MCF 10A (cell line): Measurements from ENCODE around the gene PTMS. TPM values are rescaled to one million over a fixed set of nuclear protein-coding genes. Genes with fewer than 3 reads are reported as not detected.

ENCODE experiments used
- BruUV-seq: library from RNA; stranded (reverse); fragments of 400-500 nt; replicated peaks from 2 replicates; lab custom pipeline; 2021; lab: Mats Ljungman, UMichigan
- CTCF ChIA-PET: fragments of 300-600 bp; sonication (Branson Sonifier 250); formaldehyde crosslinking; extraction: SDS; loops from one replicate; lab custom pipeline; 2021; ENCODE audit warnings: antibody characterized with exemption, inconsistent platforms; lab: Yijun Ruan, JAX
- POLR2A ChIA-PET: fragments of 300-600, 350-650 bp; sonication (Branson Sonifier 250); formaldehyde crosslinking; extraction: SDS; loops from one replicate; lab custom pipeline; 2020; ENCODE audit warnings: antibody characterized with exemption, inconsistent platforms; lab: Yijun Ruan, JAX
- DNase-seq: peaks from one replicate; pipeline ENCODE4 v3.0.0-alpha.2; 2018; ENCODE audit not compliant: unreplicated experiment
- H3K27ac Mint-ChIP-seq: one replicate; pipeline ENCODE4 v1.8.0; 2022; ENCODE audit warnings: mild to moderate bottlenecking, low read depth, mixed read lengths; ENCODE audit not compliant: unreplicated experiment
- H3K27me3 Mint-ChIP-seq: one replicate; pipeline ENCODE4 v1.8.0; 2022; ENCODE audit warnings: mixed read lengths; ENCODE audit not compliant: insufficient read depth, unreplicated experiment
- H3K36me3 Mint-ChIP-seq: one replicate; pipeline ENCODE4 v1.8.0; 2022; ENCODE audit warnings: mild to moderate bottlenecking, moderate library complexity, mixed read lengths; ENCODE audit not compliant: insufficient read depth, unreplicated experiment
- H3K4me1 Mint-ChIP-seq: one replicate; pipeline ENCODE4 v1.8.0; 2022; ENCODE audit warnings: mixed read lengths; ENCODE audit not compliant: insufficient read depth, unreplicated experiment
- H3K4me3 Mint-ChIP-seq: one replicate; pipeline ENCODE4 v1.8.0; 2022; ENCODE audit warnings: mild to moderate bottlenecking, moderate library complexity, mixed read lengths; ENCODE audit not compliant: unreplicated experiment
- H3K9me3 Mint-ChIP-seq: one replicate; pipeline ENCODE4 v1.8.0; 2022; ENCODE audit warnings: mixed read lengths; ENCODE audit not compliant: unreplicated experiment
- intact Hi-C: fragments of 100-400 bp; cut with micrococcal nuclease; formaldehyde crosslinking; loops from 2 replicates; pipeline ENCODE4 v1.14.1; 2022
- total RNA-seq: library from RNA; stranded (reverse); gene quantifications from 2 replicates; pipeline ENCODE4 v1.2.3, GENCODE V29; 2022
- TF ChIP-seq, protein P1 (sequence below): fragments of 200-600 bp; IDR thresholded peaks from one replicate; pipeline ENCODE4 v1.8.0; 2022; ENCODE audit warnings: antibody characterized with exemption, mild to moderate bottlenecking; ENCODE audit not compliant: unreplicated experiment

The PTMS gene
- total RNA-seq, 1 experiment from 2014 or later = 284 TPM

DNA sequence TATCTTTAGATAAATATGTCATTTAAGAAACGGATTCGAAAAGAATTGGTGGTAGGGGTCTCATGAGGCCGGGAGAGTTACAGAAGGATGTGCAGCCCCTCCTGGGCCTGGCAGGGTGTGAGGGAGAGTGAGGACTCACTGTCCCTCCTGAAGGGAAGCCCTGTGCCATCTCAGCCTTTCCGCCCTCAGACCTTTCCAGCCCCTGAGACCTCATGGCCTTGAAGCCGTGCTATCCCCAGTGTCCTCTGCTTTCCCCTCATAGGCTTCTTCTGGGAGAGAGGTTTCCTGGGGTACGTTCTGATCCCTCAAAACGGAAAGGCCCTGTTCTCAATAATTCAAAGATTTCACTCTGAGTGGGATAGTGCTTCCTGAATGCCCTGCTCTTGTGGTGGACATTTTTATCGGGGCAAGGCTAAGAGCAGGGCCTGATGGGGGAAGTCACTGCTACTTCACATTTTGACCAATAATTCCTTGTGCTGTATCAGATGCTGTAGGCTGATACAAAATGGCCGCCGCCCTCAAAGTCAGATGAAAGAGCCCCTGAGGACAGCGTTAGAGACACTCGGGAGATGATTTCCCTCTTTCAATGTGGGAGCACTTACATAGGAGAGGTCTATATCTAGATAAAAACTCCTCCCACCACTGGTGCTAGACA, 24.5 kb downstream of the PTMS start:
- Mint-ChIP-seq H3K4me1 (no peaks in the 10 kb centered on the region), H3K9me3 (no peaks in the 10 kb centered on the region), H3K27ac (no peak overlapping the region), H3K27me3 (peaks cover 44% of the 10 kb centered on the region), H3K36me3 (no peaks in the 10 kb centered on the region), H3K4me3 (no peak overlapping the region)
- ChIA-PET CTCF (interaction anchor here (0.6 to 3.7 kb wide), 5 partner anchors 10 to 311 kb away, joined by 3 to 19 read pairs (median 5); partner anchors contain the start of gene MLF2), POLR2A (no interaction called here)
- DNase-seq = no peak
- TF ChIP-seq, protein P1, sequence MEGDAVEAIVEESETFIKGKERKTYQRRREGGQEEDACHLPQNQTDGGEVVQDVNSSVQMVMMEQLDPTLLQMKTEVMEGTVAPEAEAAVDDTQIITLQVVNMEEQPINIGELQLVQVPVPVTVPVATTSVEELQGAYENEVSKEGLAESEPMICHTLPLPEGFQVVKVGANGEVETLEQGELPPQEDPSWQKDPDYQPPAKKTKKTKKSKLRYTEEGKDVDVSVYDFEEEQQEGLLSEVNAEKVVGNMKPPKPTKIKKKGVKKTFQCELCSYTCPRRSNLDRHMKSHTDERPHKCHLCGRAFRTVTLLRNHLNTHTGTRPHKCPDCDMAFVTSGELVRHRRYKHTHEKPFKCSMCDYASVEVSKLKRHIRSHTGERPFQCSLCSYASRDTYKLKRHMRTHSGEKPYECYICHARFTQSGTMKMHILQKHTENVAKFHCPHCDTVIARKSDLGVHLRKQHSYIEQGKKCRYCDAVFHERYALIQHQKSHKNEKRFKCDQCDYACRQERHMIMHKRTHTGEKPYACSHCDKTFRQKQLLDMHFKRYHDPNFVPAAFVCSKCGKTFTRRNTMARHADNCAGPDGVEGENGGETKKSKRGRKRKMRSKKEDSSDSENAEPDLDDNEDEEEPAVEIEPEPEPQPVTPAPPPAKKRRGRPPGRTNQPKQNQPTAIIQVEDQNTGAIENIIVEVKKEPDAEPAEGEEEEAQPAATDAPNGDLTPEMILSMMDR = no peak
- BruUV-seq = no TSS peak
- intact Hi-C loops = no loop called here

DNA sequence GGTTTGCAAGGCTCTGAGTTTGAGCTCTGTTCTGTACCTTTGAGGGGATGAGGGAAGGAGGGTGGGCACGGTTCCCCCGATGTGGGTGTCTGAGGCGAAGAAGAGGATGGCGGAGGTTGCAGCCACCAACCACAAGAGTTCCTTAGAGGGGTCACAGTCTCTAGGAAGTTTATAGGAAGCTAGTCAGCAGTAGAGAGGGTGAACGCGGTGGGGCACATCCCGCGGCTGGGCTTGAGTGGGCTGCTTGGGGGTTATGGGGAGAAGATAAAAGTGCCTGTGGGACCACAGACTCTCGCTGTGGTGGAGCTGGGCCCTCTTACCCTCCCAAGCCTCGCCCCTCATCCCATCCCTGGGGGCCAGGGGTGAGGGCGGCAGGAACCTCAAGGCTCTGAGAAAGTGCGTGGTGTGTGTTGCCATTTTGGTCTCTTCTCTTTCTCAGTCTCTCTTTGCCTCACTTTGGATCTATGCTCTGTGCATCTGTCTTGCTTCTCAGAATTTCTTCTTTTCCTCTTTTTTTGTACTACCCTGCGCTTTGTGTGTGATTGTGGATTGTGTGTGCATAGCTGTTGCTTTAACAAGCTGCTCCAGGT, 25.9 kb downstream of the PTMS start:
- no TSS peak for BruUV-seq
- no peak overlapping the region for H3K27ac Mint-ChIP-seq
- H3K36me3 Mint-ChIP-seq = no peaks in the 10 kb centered on the region
- CTCF ChIA-PET = interaction anchor here (0.6 to 3.7 kb wide), 7 partner anchors 14 to 106 kb away, joined by 3 to 19 read pairs (median 4); partner anchors contain the start of gene MLF2
- peaks cover 55% of the 10 kb centered on the region for H3K27me3 Mint-ChIP-seq
- intact Hi-C loops = no loop called here
- POLR2A ChIA-PET = no interaction called here
- TF ChIP-seq, protein P1 = no peak
- H3K4me3 Mint-ChIP-seq = no peak overlapping the region
- H3K9me3 Mint-ChIP-seq = no peaks in the 10 kb centered on the region
- no peak for DNase-seq
- H3K4me1 Mint-ChIP-seq = no peaks in the 10 kb centered on the region

DNA sequence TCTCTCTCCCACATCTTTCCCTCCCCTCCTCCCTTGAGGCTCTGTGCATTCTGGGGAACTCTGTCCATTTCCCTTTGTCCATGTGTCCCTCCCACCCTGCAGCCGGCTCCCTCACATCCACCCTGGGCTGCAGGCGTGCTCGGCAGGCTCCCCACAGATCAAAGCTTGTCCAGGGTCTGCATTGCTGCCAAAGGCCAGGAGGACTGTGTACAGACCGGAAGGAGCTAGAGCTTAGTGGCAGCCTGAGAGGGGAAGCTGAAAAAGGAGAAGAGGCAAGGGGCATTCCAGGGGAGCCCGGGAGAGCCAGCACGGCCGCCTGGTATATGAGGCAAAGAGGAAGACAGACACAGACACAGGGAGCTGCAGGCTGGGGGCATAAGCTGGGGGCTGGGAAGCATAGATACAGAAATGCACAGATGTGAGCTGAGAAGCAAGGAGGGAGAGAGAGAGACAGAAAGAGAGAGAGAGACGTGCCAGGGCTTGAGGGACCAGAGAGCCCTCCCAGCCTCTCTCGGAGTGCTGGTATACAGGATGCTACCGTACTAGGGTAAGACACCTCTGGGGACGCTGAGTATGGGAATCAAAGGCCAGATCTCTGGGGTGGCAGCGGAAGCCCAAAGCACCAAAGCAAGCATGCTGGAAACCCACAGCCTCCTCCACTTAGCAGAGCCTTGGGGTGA, 26.5 kb downstream of the PTMS start:
- POLR2A ChIA-PET = no interaction called here

More for the DNA sequence above, 26.5 kb downstream of the PTMS start:
- Mint-ChIP-seq H3K4me1 (no peaks in the 10 kb centered on the region), H3K9me3 (no peaks in the 10 kb centered on the region), H3K27ac (peak overlapping the region; percentile 14), H3K36me3 (no peaks in the 10 kb centered on the region), H3K27me3 (peaks cover 58% of the 10 kb centered on the region), H3K4me3 (no peak overlapping the region)
- CTCF ChIA-PET = interaction anchor here (0.5 to 3.7 kb wide), 8 partner anchors 15 to 1122 kb away, joined by 3 to 19 read pairs (median 6); partner anchors contain the start of gene MLF2
- DNase-seq = no peak
- BruUV-seq = no TSS peak
- TF ChIP-seq, protein P1 = no peak
- intact Hi-C loops = no loop called here
